HepG2 (cell line): ENCODE measurements around the gene NHLH2. TPM values are rescaled to one million over a fixed set of nuclear protein-coding genes. Genes with fewer than 3 reads are reported as not detected.

Experiments used
- ATAC-seq: fragments of 200-7000 bp; cut with Tn5 transposase; 3 replicates; pipeline ENCODE4 v1.9.1; 2020; ENCODE audit warnings: mild to moderate bottlenecking, moderate library complexity
- BruUV-seq: library from RNA; stranded (reverse); fragments of 400-500 nt; replicated peaks from 2 replicates; lab custom pipeline; 2021; lab: Mats Ljungman, UMichigan
- CTCF ChIA-PET: fragments of 300-600 bp; formaldehyde crosslinking; extraction: SDS; loops from one replicate; lab custom pipeline; 2021; ENCODE audit warnings: low total read pairs, inconsistent platforms, low intra/inter-chr PET ratio; lab: Yijun Ruan, JAX
- POLR2A ChIA-PET: fragments of 350-600 bp; sonication (Branson Sonifier 250); formaldehyde crosslinking; loops from one replicate; lab custom pipeline; 2020; ENCODE audit warnings: antibody characterized with exemption, inconsistent platforms; lab: Yijun Ruan, JAX
- DNase-seq: peaks from one replicate; pipeline ENCODE4 v3.0.0-alpha.2; 2015; ENCODE audit warnings: low spot score
- FAIRE-seq: peaks from 3 replicates; lab custom pipeline; 2011; peaks lifted over from hg19 to GRCh38; lab: Jason Lieb, UNC
- H2AFZ ChIP-seq: one replicate; pipeline ENCODE4 v1.6.1; 2011; ENCODE audit warnings: low read length, inconsistent platforms
- H3K27ac ChIP-seq: fragments of 300-600 bp; 3 replicates; pipeline ENCODE4 v1.8.0; 2011; ENCODE audit warnings: mixed run types, mild to moderate bottlenecking, mixed read lengths, low read length, inconsistent platforms; ENCODE audit not compliant: insufficient read depth; ENCODE audit errors: extremely low read length
- H3K27me3 ChIP-seq, 2 experiments: fragments of 200-600 bp in 1 of 2; 2 replicates in 1 of 2; 3 replicates in 1 of 2; pipeline versions ENCODE4 v1.6.0 to v1.8.0; 2011; ENCODE audit warnings: low read length in 2 of 2, mild to moderate bottlenecking in 2 of 2, moderate library complexity in 2 of 2, inconsistent platforms in 1 of 2; ENCODE audit not compliant: insufficient read depth in 2 of 2, control insufficient read depth in 1 of 2
- H3K36me3 ChIP-seq, 2 experiments: fragments of 200-600 bp in 1 of 2; replicated peaks in 1 of 2; 2 replicates in 1 of 2; 3 replicates in 1 of 2; pipeline versions ENCODE4 v1.5.1 to v1.8.0; 2011; ENCODE audit warnings: low read length in 2 of 2, inconsistent platforms in 1 of 2; ENCODE audit not compliant: insufficient read depth in 2 of 2, control insufficient read depth in 1 of 2
- H3K4me1 ChIP-seq: 2 replicates; pipeline ENCODE4 v1.5.1; 2012; ENCODE audit warnings: low read length, inconsistent platforms; ENCODE audit not compliant: insufficient read depth
- H3K4me2 ChIP-seq: 2 replicates; pipeline ENCODE4 v1.6.0; 2011; ENCODE audit warnings: low read depth, low read length, inconsistent platforms
- H3K4me3 ChIP-seq, 3 experiments: fragments of 200-600 bp in 1 of 3; sonication (generic), shearing (Covaris generic) in 1 of 3; replicated peaks in 1 of 3; 2 replicates each; pipeline ENCODE4 v1.5.1; 2011 to 2016; ENCODE audit warnings: low read length in 3 of 3, inconsistent platforms in 2 of 3, low read depth in 2 of 3, mild to moderate bottlenecking in 2 of 3, control low read depth in 1 of 3, mixed read lengths in 1 of 3; ENCODE audit not compliant: insufficient read depth in 1 of 3
- H3K79me2 ChIP-seq: one replicate; pipeline ENCODE4 v1.6.1; 2011; ENCODE audit warnings: low read length, inconsistent platforms; ENCODE audit not compliant: insufficient read depth
- H3K9ac ChIP-seq: 2 replicates; pipeline ENCODE4 v1.6.0; 2011; ENCODE audit warnings: mild to moderate bottlenecking, low read depth, low read length, inconsistent platforms; ENCODE audit not compliant: insufficient read depth
- H3K9me3 ChIP-seq: 2 replicates; pipeline ENCODE4 v1.5.1; 2012; ENCODE audit warnings: mild to moderate bottlenecking, low read length
- H4K20me1 ChIP-seq: 2 replicates; pipeline ENCODE4 v1.6.0; 2011; ENCODE audit warnings: inconsistent platforms, mild to moderate bottlenecking, low read length, moderate library complexity; ENCODE audit not compliant: insufficient read depth
- DPF2 ChIP-seq: sonication (generic); formaldehyde crosslinking; IDR thresholded peaks from 2 replicates; pipeline ENCODE4 v1.4.0; 2020; ENCODE audit warnings: mild to moderate bottlenecking, low read depth, missing genetic modification reagents, borderline replicate concordance
- FOSL2 ChIP-seq: sonication (generic); formaldehyde crosslinking; IDR thresholded peaks from 2 replicates; pipeline ENCODE4 v1.4.0; 2020; ENCODE audit warnings: missing genetic modification reagents
- GABPB1 ChIP-seq: IDR thresholded peaks from 2 replicates; pipeline ENCODE4 v1.6.1; 2016; ENCODE audit warnings: mild to moderate bottlenecking, missing genetic modification reagents, moderate library complexity, missing compliant biosample characterization
- MAFK ChIP-seq, 2 experiments: IDR thresholded peaks in 1 of 2; conservative IDR thresholded peaks in 1 of 2; 2 replicates each; pipeline ENCODE4 v1.6.1; 2011; ENCODE audit warnings: improper control_type of control experiment in 2 of 2, low read length in 2 of 2
- MTA1 ChIP-seq: sonication (generic); formaldehyde crosslinking; IDR thresholded peaks from 2 replicates; pipeline ENCODE4 v1.4.0; 2020; ENCODE audit warnings: missing genetic modification reagents, mild to moderate bottlenecking, borderline replicate concordance
- PHF5A ChIP-seq: IDR thresholded peaks from one replicate; pipeline ENCODE4 v1.6.1; 2018; ENCODE audit warnings: low read depth, missing genetic modification reagents; ENCODE audit not compliant: unreplicated experiment
- RBM39 ChIP-seq: fragments of 200-400 bp; formaldehyde crosslinking; IDR thresholded peaks from one replicate; pipeline ENCODE4 v1.6.1; 2018; ENCODE audit warnings: antibody characterized with exemption, mild to moderate bottlenecking, low read depth, low read length; ENCODE audit not compliant: poor library complexity, severe bottlenecking
- SOX5 ChIP-seq: IDR thresholded peaks from 2 replicates; pipeline ENCODE4 v1.6.1; 2016; ENCODE audit warnings: borderline replicate concordance
- ZNF761 ChIP-seq: sonication (generic); formaldehyde crosslinking; conservative IDR thresholded peaks from 2 replicates; pipeline ENCODE4 v1.4.0; 2020; ENCODE audit warnings: mild to moderate bottlenecking, missing genetic modification reagents
- ZNF878 ChIP-seq: sonication (generic); formaldehyde crosslinking; IDR thresholded peaks from 2 replicates; pipeline ENCODE4 v1.8.1; 2023; ENCODE audit warnings: mild to moderate bottlenecking, missing genetic modification reagents, moderate library complexity
- WGBS: methylation state at CpG from one replicate; pipeline ENCODE4 v1.1.6; 2017; ENCODE audit warnings: low lambda C conversion rate; 5-methylcytosine and 5-hydroxymethylcytosine counted together
- in situ Hi-C: cut with HindIII; loops from 2 replicates; pipeline ENCODE4 v1.10.0; 2017; ENCODE audit warnings: low pct_unique_long_range_greater_than_20kb; ENCODE audit not compliant: extremely low pct_ligation_motif_present
- intact Hi-C: fragments of 100-400 bp; cut with micrococcal nuclease; formaldehyde crosslinking; loops from one replicate; pipeline ENCODE4 v1.10.0; 2022; ENCODE audit not compliant: unreplicated experiment
- polyA plus RNA-seq, 8 experiments: library from polyadenylated mRNA; depleted of rRNA in 3 of 8; stranded (reverse) in 7 of 8; unstranded in 1 of 8; fragments of >200 nt; fragmentation: Illumina TruSeq in 4 of 8; extraction: Trizol in 4 of 8; gene quantifications; 2 replicates each; pipeline versions ENCODE4 v1.2.1 to v1.2.3, GENCODE V29; 2011 to 2016; ENCODE audit warnings: low read depth in 4 of 8, missing spikeins in 1 of 8, mixed read lengths in 1 of 8; ENCODE audit not compliant: insufficient read depth in 1 of 8
- total RNA-seq, 5 experiments: library from RNA; depleted of rRNA; stranded (reverse); fragments of >200 nt; fragmentation: Illumina TruSeq; extraction: Trizol; gene quantifications; 2 replicates each; pipeline ENCODE4 v1.2.3, GENCODE V29; 2016; ENCODE audit warnings: low read depth in 1 of 5
- TF ChIP-seq, protein P1 (sequence below): sonication (generic); formaldehyde crosslinking; IDR thresholded peaks from 2 replicates; pipeline ENCODE4 v1.4.0; 2020; ENCODE audit warnings: missing genetic modification reagents

Gene NHLH2
- total and polyA plus RNA-seq, 2 of the 13 experiments (the other 11 are each of a cell fraction or from before 2014, with no cell fraction given): not detected

DNA sequence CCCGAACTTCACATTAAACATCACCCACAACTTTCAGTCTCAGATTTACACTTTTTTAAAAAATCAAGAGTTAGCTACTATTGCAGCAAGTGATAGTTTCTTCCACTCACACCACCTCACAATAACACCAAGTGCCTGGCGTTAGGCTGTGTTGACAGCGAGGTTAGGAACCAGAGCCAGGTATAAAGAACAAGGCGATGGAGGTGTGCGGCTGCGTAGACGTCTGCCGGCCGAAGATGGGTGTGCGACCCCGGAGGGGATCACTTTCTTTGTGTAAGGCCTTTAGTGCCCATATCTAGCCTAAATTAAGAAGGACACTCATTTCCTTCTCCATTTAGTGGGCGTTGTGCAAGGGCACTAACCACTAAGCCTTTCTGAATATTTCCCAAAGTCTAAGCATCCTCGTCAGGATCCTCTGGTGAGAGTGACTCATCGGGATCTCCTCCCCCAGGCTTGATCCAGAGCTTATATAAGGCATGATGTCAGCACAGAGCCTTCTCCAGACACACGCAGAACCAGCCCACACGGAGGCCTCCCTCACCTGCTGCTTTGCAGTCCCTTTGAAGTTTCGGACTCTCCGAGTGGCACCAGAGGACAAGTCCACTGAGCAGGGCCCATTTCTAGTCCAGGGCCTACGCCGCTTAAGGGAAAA, 11.8 kb downstream of the NHLH2 start:
- Histone ChIP-seq H3K9me3 (no peaks in the 10 kb centered on the region), H3K9ac (no peak overlapping the region), H2AFZ (no peak overlapping the region), H3K27ac (no peak overlapping the region), H3K36me3 (no peaks in the 10 kb centered on the region), H3K79me2 (no peaks in the 10 kb centered on the region), H3K4me1 (0 out of 2 replicates have a peak, but pooled peaks cover 7% of the 10 kb centered on the region), H4K20me1 (no peaks in the 10 kb centered on the region), H3K27me3 (peaks cover 1 to 29% of the 10 kb centered on the region in 2 experiments; a peak in 2 of 5 replicates), H3K4me3 (no peak overlapping the region), H3K4me2 (no peak overlapping the region)
- ATAC-seq (peak; percentile 44; the same call in 2 of the 3 replicates), DNase-seq (peak; percentile 28), FAIRE-seq (no peak)
- in situ Hi-C loops (no loop called here), intact Hi-C loops (no loop called here)
- POLR2A ChIA-PET: no interaction called here
- TF ChIP-seq, protein P1, sequence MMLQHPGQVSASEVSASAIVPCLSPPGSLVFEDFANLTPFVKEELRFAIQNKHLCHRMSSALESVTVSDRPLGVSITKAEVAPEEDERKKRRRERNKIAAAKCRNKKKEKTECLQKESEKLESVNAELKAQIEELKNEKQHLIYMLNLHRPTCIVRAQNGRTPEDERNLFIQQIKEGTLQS (CRISPR knock-in tag): 0 out of 2 replicates have a peak, but pooled peaks have one; percentile 33
- TF ChIP-seq FOSL2 (CRISPR knock-in tag) (peak; percentile 79), MAFK (conservative IDR thresholded peaks at IDR 0.05 in 1 of 2, IDR thresholded peaks at IDR 0.05 in 1 of 2; ENCODE audit: low read length in 2 of 2) (no peak)
- CTCF ChIA-PET: no interaction called here
- no TSS peak for BruUV-seq
- 66% methylated on average over 19 of the region's 20 CpGs for WGBS

GRCh38 chr1:115828101-115829022, 12.6 kb downstream of the NHLH2 start:
- H3K9me3 ChIP-seq: no peaks in the 10 kb centered on the region
- in situ Hi-C loops: no loop called here
- ChIA-PET CTCF (no interaction called here), POLR2A (no interaction called here)
- ATAC-seq (peak; percentile 85), FAIRE-seq (no peak), DNase-seq (no peak)
- 32% methylated on average over 26 of the region's 80 CpGs for WGBS
- no TSS peak for BruUV-seq
- no peak overlapping the region for H3K27ac ChIP-seq
- intact Hi-C loops: no loop called here
- 0 out of 2 replicates have a peak, but pooled peaks cover 7% of the 10 kb centered on the region for H3K4me1 ChIP-seq
- no peaks in the 10 kb centered on the region for H3K36me3 ChIP-seq
- H3K4me2 ChIP-seq: peak overlapping the region; percentile 85
- no peak overlapping the region for H2AFZ ChIP-seq
- peak overlapping the region in 2 of 3 experiments; percentile 31 to 65; a peak in 4 of 6 replicates for H3K4me3 ChIP-seq
- H3K27me3 ChIP-seq: peaks cover 1 to 29% of the 10 kb centered on the region in 2 experiments; a peak in 2 of 5 replicates
- H3K9ac ChIP-seq: no peak overlapping the region
- no peaks in the 10 kb centered on the region for H3K79me2 ChIP-seq
- no peaks in the 10 kb centered on the region for H4K20me1 ChIP-seq
- TF ChIP-seq SOX5 (CRISPR knock-in tag) (no peak), RBM39 (no peak), PHF5A (CRISPR knock-in tag) (no peak), ZNF878 (CRISPR knock-in tag) (no peak), ZNF761 (CRISPR knock-in tag) (no peak), GABPB1 (CRISPR knock-in tag) (peak; percentile 21; the same call in 1 of the 2 replicates), DPF2 (CRISPR knock-in tag) (no peak), MTA1 (CRISPR knock-in tag) (0 out of 2 replicates have a peak, but pooled peaks have one; percentile 22)
